ENCODE data around the gene MMP23B. TPM values are rescaled to one million over a fixed set of nuclear protein-coding genes. Genes with fewer than 3 reads are reported as not detected.

MMP23B gene
- polyA plus RNA-seq, 1 donor from 2014 or later, result 0.98 TPM

DNA sequence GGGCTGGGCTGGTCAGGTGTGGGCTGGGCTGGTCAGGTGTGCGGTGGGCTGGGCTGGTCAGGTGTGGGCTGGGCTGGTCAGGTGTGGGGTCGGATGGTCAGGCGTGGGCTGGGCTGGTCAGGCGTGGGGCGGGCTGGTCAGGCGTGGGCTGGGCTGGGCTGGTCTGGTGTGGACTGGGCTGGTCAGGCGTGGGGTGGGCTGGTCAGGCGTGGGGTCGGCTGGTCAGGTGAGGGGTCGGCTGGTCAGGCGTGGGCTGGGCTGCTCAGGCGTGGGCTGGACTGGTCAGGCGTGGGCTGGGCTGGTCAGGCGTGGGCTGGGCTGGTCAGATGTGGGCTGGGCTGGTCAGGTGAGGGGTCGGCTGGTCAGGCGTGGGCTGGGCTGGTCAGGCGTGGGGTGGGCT, 26.2 kb upstream of the MMP23B start:
- peaks cover 5% of the 10 kb centered on the region for H3K27me3 ChIP-seq (ENCODE audit: insufficient read depth, low read depth, low read length)
- no peak overlapping the region for H3K4me2 ChIP-seq (ENCODE audit: low read length)
- H4K20me1 ChIP-seq (ENCODE audit: insufficient read depth), result no peaks in the 10 kb centered on the region
- H3K4me3 ChIP-seq (ENCODE audit: low read length), result no peak overlapping the region
- no peak overlapping the region for H2AFZ ChIP-seq (ENCODE audit: low read depth, low read length)
- TF ChIP-seq SMC3 (conservative IDR thresholded peaks at IDR 0.05; ENCODE audit: poor library complexity) (no peak), REST (IDR thresholded peaks at IDR 0.05; ENCODE audit: borderline replicate concordance) (no peak), RAD21 (conservative IDR thresholded peaks at IDR 0.05) (no peak), EZH2 (IDR thresholded peaks at IDR 0.05; ENCODE audit: borderline replicate concordance, insufficient read depth, low read length, poor library complexity, severe bottlenecking) (no peak), MXI1 (conservative IDR thresholded peaks at IDR 0.05; ENCODE audit: poor library complexity, severe bottlenecking) (no peak)
- TF ChIP-seq, protein P1, sequence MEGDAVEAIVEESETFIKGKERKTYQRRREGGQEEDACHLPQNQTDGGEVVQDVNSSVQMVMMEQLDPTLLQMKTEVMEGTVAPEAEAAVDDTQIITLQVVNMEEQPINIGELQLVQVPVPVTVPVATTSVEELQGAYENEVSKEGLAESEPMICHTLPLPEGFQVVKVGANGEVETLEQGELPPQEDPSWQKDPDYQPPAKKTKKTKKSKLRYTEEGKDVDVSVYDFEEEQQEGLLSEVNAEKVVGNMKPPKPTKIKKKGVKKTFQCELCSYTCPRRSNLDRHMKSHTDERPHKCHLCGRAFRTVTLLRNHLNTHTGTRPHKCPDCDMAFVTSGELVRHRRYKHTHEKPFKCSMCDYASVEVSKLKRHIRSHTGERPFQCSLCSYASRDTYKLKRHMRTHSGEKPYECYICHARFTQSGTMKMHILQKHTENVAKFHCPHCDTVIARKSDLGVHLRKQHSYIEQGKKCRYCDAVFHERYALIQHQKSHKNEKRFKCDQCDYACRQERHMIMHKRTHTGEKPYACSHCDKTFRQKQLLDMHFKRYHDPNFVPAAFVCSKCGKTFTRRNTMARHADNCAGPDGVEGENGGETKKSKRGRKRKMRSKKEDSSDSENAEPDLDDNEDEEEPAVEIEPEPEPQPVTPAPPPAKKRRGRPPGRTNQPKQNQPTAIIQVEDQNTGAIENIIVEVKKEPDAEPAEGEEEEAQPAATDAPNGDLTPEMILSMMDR (IDR thresholded peaks at IDR 0.05; ENCODE audit: poor library complexity, severe bottlenecking), result no peak
- H3K9me3 ChIP-seq (ENCODE audit: low read length), result no peaks in the 10 kb centered on the region
- no peaks in the 10 kb centered on the region for H3K79me2 ChIP-seq (replicated peaks; ENCODE audit: insufficient read depth, low read length)
- no peak overlapping the region for H3K9ac ChIP-seq (ENCODE audit: low read length)
- no peak overlapping the region for H3K27ac ChIP-seq (ENCODE audit: low read length)
- H3F3A ChIP-seq (ENCODE audit: insufficient read depth, low read length, poor library complexity, severe bottlenecking), result no peaks in the 10 kb centered on the region
- no peaks in the 10 kb centered on the region for H3K36me3 ChIP-seq (ENCODE audit: insufficient read depth, low read length)
- no peaks in the 10 kb centered on the region for H3K9me2 ChIP-seq (ENCODE audit: insufficient read depth, low read length)

DNA sequence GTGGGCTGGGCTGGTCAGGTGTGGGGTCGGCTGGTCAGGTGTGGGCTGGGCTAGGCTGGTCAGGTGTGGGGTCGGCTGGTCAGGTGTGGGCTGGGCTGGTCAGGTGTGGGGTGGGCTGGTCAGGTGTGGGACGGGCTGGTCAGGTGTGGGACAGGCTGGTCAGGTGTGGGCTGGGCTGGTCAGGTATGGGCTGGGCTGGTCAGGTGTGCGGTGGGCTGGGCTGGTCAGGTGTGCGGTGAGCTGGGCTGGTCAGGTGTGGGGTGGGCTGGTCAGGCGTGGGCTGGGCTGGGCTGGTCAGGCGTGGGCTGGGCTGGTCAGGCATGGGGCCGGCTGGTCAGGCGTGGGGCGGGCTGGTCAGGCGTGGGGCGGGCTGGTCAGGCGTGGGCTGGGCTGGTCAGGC, 25.7 kb upstream of the MMP23B start:
- no peak overlapping the region for H3K27ac ChIP-seq (ENCODE audit: low read length)

More for the DNA sequence above, 25.7 kb upstream of the MMP23B start:
- Histone ChIP-seq H3K79me2 (replicated peaks; ENCODE audit: insufficient read depth, low read length) (no peaks in the 10 kb centered on the region), H3K36me3 (ENCODE audit: insufficient read depth, low read length) (no peaks in the 10 kb centered on the region), H3K9ac (ENCODE audit: low read length) (no peak overlapping the region), H2AFZ (ENCODE audit: low read depth, low read length) (no peak overlapping the region), H3K4me2 (ENCODE audit: low read length) (no peak overlapping the region), H3K9me2 (ENCODE audit: insufficient read depth, low read length) (no peaks in the 10 kb centered on the region), H3K27me3 (ENCODE audit: insufficient read depth, low read depth, low read length) (no peaks in the 10 kb centered on the region), H3K9me3 (ENCODE audit: low read length) (no peaks in the 10 kb centered on the region), H4K20me1 (ENCODE audit: insufficient read depth) (no peaks in the 10 kb centered on the region), H3K4me3 (ENCODE audit: low read length) (no peak overlapping the region), H3F3A (ENCODE audit: insufficient read depth, low read length, poor library complexity, severe bottlenecking) (no peaks in the 10 kb centered on the region)
- TF ChIP-seq SMC3 (conservative IDR thresholded peaks at IDR 0.05; ENCODE audit: poor library complexity) (no peak), EP300 (conservative IDR thresholded peaks at IDR 0.05; ENCODE audit: poor library complexity, severe bottlenecking) (no peak), POLR2AphosphoS5 (IDR thresholded peaks at IDR 0.05) (no peak), REST (IDR thresholded peaks at IDR 0.05; ENCODE audit: borderline replicate concordance) (no peak), EZH2 (IDR thresholded peaks at IDR 0.05; ENCODE audit: borderline replicate concordance, insufficient read depth, low read length, poor library complexity, severe bottlenecking) (no peak), RAD21 (conservative IDR thresholded peaks at IDR 0.05) (no peak), TAF1 (IDR thresholded peaks at IDR 0.05; ENCODE audit: low read depth) (no peak)
- TF ChIP-seq, protein P1 (IDR thresholded peaks at IDR 0.05; ENCODE audit: poor library complexity, severe bottlenecking), result no peak
